HG03095 (cell line): ENCODE data around the gene ATF6.
"Not testable (repeated sequence)": the region's sequence is repeated elsewhere in the genome, so short reads cannot be mapped to it uniquely, and the experiment has no call there.

ENCODE experiments used
- ATAC-seq: cut with Tn5 transposase; IDR thresholded peaks from one replicate; pipeline ENCODE4 v1.9.1; 2021; ENCODE audit warnings: moderate library complexity; ENCODE audit not compliant: unreplicated experiment

ATF6 gene

GRCh38 chr1:161731981-161732718, 34.0 kb upstream of the ATF6 start:
- no peak for ATAC-seq

- no peak for ATAC-seq
Observed at GRCh38 chr1:161733526-161733925, 32.6 kb upstream of the ATF6 start.

GRCh38 chr1:161735837-161736236, 30.3 kb upstream of the ATF6 start:
- ATAC-seq = no peak

- ATAC-seq = no peak
Observed at GRCh38 chr1:161736335-161736969, 29.7 kb upstream of the ATF6 start.

- no peak for ATAC-seq
Observed at GRCh38 chr1:161737625-161738024, 28.5 kb upstream of the ATF6 start.

- ATAC-seq = peak; percentile 64
Observed at GRCh38 chr1:161738627-161739287, 27.4 kb upstream of the ATF6 start.

GRCh38 chr1:161739865-161740566, 26.1 kb upstream of the ATF6 start:
- ATAC-seq = peak; percentile 31

GRCh38 chr1:161740921-161741320, 25.2 kb upstream of the ATF6 start:
- no peak for ATAC-seq

DNA sequence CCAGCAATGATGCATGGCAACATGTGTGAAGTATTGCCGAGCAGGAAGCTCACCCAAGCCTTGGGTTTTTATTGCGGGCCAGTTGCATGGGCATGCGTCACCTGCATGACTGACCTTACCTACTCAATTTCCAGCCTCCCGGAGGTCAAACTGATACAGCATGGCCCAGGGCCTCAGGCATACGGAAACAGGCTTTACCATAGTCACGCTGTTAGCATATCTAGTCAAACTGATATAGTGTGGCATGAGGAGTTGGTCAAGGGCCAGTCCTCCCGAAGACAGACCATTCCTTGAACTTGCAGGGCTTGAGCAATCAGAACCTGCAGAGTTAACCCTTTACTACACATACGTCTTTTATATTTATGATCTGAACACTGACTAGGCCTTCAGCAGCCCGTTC, 22.9 kb upstream of the ATF6 start:
- ATAC-seq = no peak

DNA sequence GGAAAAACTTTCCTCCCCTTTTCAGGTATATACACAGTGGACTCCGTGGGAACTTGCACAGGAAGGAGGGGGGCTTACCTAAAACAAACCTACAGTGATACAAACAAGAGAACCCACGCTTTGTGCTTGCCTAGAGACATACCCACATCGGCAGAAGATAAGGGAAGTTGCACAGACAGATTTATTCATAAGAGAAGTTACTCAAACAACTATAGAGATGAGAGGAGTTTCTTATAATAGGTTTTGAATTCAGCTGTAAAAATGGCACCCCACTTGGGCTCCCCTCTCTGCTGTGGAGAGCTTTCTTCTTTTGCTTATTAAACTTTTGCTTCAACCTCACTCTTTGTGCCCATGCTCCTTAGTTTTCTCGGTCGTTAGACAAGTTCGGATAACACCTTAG, 18.3 kb upstream of the ATF6 start:
- no peak for ATAC-seq

DNA sequence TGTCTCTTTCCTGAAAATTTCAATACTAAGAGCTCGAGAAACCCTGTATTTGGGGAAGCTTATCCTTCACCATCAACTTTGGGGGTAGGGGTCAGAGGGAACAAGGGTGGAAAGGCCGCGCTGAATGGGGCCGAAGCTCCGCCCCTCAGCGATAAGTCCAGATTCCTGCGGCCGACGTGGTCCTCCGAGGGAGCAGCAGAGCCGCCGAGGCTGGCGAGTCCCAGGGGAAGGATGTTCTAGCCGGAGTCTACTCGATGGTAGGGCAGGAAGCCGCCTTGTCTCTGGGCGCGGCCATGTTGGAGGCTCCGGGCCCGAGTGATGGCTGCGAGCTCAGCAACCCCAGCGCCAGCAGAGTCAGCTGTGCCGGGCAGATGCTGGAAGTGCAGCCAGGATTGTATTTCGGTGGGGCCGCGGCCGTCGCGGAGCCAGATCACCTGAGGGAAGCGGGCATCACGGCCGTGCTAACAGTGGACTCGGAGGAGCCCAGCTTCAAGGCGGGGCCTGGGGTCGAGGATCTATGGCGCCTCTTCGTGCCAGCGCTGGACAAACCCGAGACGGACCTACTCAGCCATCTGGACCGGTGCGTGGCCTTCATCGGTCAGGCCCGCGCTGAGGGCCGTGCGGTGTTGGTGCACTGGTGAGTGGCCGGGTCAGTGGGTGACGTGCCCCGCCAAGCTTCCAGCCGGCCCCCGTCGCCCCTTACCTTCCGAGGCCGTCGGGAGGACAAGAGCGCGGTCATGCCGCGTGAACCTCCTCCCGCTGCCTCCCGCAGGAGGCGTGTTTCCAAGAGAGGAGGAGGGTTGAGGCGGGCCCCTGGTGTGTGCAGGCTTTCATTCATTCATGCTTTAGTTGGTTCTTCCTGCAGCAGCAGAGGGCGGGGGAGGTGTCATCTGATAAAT, 16.4 kb upstream of the ATF6 start, which contains the start of gene DUSP12:
Gene DUSP12, plus strand, starts transcription at position 278 of the 899 bp plus-strand sequence. Its CDS starts 16 bp downstream, at position 294.
- ATAC-seq = peak; percentile 97

DNA sequence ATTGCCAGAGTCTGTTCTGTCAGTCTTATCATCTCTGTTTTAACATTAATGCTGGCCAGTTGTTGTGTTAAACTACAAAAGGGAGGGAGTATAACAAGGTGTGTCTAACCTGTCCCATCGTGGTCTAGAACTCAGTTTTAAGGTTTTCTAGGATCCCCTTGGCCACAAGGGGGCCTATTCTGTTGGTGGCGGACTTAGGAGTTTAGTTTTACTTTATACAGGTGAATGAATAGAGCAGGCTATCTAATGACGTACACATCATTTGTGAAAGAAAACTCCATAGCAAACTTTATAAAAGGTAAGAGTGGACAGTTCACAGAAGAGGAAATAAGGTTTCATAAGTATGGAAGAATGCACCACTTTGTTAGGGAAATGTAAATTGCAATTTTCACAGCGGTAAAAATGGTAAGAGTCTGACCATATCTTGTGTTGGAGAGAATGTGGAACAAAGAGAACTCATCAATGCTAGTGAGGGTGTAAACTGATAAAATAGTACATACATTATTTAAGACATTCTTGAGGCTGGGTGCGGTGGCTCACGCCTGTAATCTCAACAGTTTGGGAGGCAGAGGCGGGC, 2.5 kb upstream of the ATF6 start:
- ATAC-seq = no peak

GRCh38 chr1:161768461-161768860, 2.3 kb downstream of the ATF6 start:
- ATAC-seq = no peak

- ATAC-seq = no peak
Observed at GRCh38 chr1:161768986-161769672, 3.0 kb downstream of the ATF6 start.

DNA sequence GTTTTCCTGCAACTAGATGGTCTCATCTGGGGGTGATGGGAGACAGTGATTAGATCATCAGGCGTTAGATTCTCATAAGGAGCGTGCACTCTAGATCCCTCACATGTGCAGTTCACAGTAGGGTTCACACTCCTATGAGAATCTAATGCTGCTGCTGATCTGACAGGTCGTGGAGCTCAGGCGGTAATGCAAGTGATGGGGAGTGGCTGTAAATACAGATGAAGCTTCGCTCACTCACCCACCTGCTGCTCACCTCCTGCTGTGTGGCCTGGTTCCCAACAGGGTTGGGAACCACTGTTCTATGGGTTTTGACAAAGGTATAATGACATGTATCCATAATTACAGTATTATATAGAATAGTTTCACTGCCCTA, 3.5 kb downstream of the ATF6 start:
- not testable (repeated sequence) for ATAC-seq

DNA sequence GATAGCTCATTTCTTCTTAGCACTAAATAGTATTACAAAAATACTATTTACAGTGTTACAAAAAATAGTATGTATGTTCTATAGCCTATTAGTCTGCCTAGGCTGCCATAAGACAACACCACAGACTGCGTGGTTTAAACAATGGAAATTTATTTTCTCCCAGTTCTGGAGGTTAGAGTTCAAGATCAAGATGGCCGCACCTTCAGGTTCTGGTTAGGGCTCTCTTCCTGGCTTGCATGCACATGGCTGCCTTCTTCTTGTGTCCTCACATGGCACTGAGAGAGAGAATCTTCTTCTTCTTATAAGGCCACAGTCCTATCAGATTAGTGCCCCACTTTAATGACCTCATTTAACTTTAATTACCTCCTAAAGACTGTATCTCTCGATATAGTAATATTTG, 4.1 kb downstream of the ATF6 start:
- no peak for ATAC-seq

DNA sequence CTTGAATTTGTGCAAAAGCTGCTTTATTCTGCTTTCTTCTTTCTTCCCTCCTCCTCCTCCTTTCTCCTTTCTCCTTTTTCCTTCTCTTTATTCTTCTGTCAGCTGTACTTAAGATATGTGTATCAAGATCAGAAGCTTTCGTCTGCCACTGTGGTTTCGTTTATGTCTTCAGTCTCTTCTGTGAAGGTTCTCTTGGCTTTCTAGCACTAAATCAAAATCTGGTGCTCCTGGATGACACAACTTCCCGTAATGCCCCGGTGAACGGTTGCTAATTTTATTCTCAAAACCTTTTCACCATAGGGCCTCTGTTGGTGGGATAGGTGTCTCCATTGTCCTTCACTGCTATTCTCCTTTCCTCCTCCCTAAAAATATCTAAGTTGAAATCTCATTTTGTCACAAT, 5.0 kb downstream of the ATF6 start:
- ATAC-seq = no peak

GRCh38 chr1:161771973-161772372, 5.9 kb downstream of the ATF6 start:
- ATAC-seq = no peak

- ATAC-seq = no peak
Observed at GRCh38 chr1:161772397-161772796, 6.3 kb downstream of the ATF6 start.

GRCh38 chr1:161773791-161774190, 7.7 kb downstream of the ATF6 start:
- ATAC-seq = no peak
